Coronary artery (tissue), 2 donors: Measurements from ENCODE around the gene CABLES1.

Experiments used
- DNase-seq: peaks from one replicate; pipeline ENCODE4 v3.0.0-alpha.2; 2017; ENCODE audit warnings: low spot score
- H3K27ac ChIP-seq, 2 donors: fragments of 200-600 bp; sonication (generic); one replicate each; pipeline ENCODE4 v1.5.1; 2016 to 2019
- H3K4me3 ChIP-seq: fragments of 200-600 bp; sonication (generic); 2 replicates; pipeline ENCODE4 v1.5.1; 2016; ENCODE audit warnings: mild to moderate bottlenecking, moderate library complexity
- CTCF ChIP-seq: fragments of 200-600 bp; sonication (generic); IDR thresholded peaks from one replicate; pipeline ENCODE4 v1.5.1; 2019; ENCODE audit warnings: antibody characterized with exemption

Gene CABLES1

GRCh38 chr18:23259701-23260681, 124.7 kb downstream of the CABLES1 start:
- Histone ChIP-seq H3K27ac (peak overlapping the region; percentile 83 to 85), H3K4me3 (peak overlapping the region; percentile 60)
- DNase-seq, result peak; percentile 88
- no peak for TF ChIP-seq CTCF

GRCh38 chr18:23260926-23261590, 125.8 kb downstream of the CABLES1 start:
- Histone ChIP-seq H3K27ac (peak overlapping the region in 1 of 2 donors; percentile 85), H3K4me3 (no peak overlapping the region)
- TF ChIP-seq CTCF, result no peak
- DNase-seq, result no peak

- no peak overlapping the region for H3K27ac ChIP-seq
- no peak overlapping the region for H3K4me3 ChIP-seq
- TF ChIP-seq CTCF, result no peak
- DNase-seq, result no peak
Measured at GRCh38 chr18:23263551-23264235, 128.4 kb downstream of the CABLES1 start.

GRCh38 chr18:23265682-23266399, 130.6 kb downstream of the CABLES1 start:
- no peak overlapping the region for H3K4me3 ChIP-seq
- no peak for DNase-seq
- H3K27ac ChIP-seq, result peak overlapping the region in 1 of 2 donors; percentile 12
- no peak for TF ChIP-seq CTCF

GRCh38 chr18:23266717-23267446, 131.6 kb downstream of the CABLES1 start:
- Histone ChIP-seq H3K4me3 (no peak overlapping the region), H3K27ac (peak overlapping the region in 1 of 2 donors; percentile 12)
- no peak for TF ChIP-seq CTCF
- no peak for DNase-seq

GRCh38 chr18:23267447-23267776, 132.1 kb downstream of the CABLES1 start:
- H3K27ac ChIP-seq, result no peak overlapping the region
- TF ChIP-seq CTCF, result no peak
- H3K4me3 ChIP-seq, result no peak overlapping the region
- DNase-seq, result no peak
